Measurements from ENCODE around the gene GAPVD1.

DNA sequence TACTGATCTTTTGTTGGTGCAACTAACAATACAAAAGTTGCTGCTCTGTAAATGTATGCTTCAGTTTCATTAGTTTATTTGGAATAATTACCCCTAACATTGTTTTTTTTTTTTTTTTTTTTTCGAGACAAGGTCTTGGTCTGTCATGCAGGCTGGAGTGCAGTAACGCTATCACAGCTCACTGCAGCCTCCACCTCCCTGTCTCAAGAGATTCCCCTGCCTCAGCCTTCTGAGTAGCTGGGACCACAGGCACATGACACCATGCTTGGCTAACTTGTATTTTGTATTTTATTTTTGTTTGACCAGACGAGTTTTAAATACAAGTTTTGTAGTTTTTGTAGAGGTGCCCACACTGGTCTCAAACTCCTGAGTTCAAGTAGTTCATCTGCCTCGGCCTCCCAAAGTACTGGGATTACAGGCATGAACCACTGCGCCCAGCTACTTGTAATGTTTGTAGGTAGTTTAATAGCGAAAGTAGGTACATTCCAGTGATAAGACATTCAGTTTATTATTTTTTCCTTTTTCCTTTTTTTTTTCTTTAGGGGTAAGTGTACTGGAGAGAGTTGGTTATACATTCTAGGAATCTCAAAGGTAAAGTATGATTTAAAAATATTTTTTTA is 6.9 kb downstream of the GAPVD1 start:
- TF ChIP-seq YY1 (IDR thresholded peaks at IDR 0.05; ENCODE audit: insufficient read depth, insufficient read length), result no peak
- TF ChIP-seq ZNF274 (IDR thresholded peaks at IDR 0.05; ENCODE audit: low read depth, low read length), result no peak

All from NT2/D1 (cell line).